Smooth muscle cell (in vitro differentiated cells): ENCODE data around the gene DRD3. TPM values are rescaled to one million over a fixed set of nuclear protein-coding genes. Genes with fewer than 3 reads are reported as not detected.

Source experiments
- DNase-seq: peaks from one replicate; lab custom pipeline; 2025; ENCODE audit not compliant: unreplicated experiment; lab: John Stamatoyannopoulos, UW
- H2AFZ ChIP-seq: fragments of 200-600 bp; sonication (generic); 2 replicates; pipeline ENCODE4 v1.6.0; 2016; ENCODE audit warnings: antibody characterized with exemption, low read depth, mild to moderate bottlenecking
- H3F3A ChIP-seq: fragments of 200-600 bp; sonication (generic); 2 replicates; pipeline ENCODE4 v1.6.0; 2017; ENCODE audit warnings: antibody characterized with exemption, low read depth
- H3K27ac ChIP-seq: fragments of 200-600 bp; sonication (generic); 2 replicates; pipeline ENCODE4 v1.5.1; 2016; ENCODE audit warnings: low read depth, mild to moderate bottlenecking
- H3K27me3 ChIP-seq: fragments of 200-600 bp; sonication (generic); 2 replicates; pipeline ENCODE4 v1.6.1; 2016; ENCODE audit warnings: low read depth, mild to moderate bottlenecking
- H3K36me3 ChIP-seq: fragments of 200-600 bp; sonication (generic); 2 replicates; pipeline ENCODE4 v1.5.1; 2016; ENCODE audit warnings: low read depth
- H3K4me1 ChIP-seq: fragments of 200-600 bp; sonication (generic); 2 replicates; pipeline ENCODE4 v1.5.1; 2016; ENCODE audit warnings: low read depth
- H3K4me2 ChIP-seq: fragments of 200-600 bp; sonication (generic); 2 replicates; pipeline ENCODE4 v1.6.0; 2016; ENCODE audit warnings: mild to moderate bottlenecking
- H3K4me3 ChIP-seq: fragments of 200-600 bp; sonication (generic); 2 replicates; pipeline ENCODE4 v1.5.1; 2016; ENCODE audit warnings: mild to moderate bottlenecking
- H3K79me2 ChIP-seq: fragments of 200-600 bp; sonication (generic); 2 replicates; pipeline ENCODE4 v1.6.0; 2016; ENCODE audit warnings: low read depth, mild to moderate bottlenecking
- H3K9ac ChIP-seq: fragments of 200-600 bp; sonication (generic); 2 replicates; pipeline ENCODE4 v1.6.0; 2016; ENCODE audit warnings: low read depth
- H3K9me3 ChIP-seq: fragments of 200-600 bp; sonication (generic); replicated peaks from 2 replicates; pipeline ENCODE4 v1.5.1; 2016; ENCODE audit warnings: low read depth
- H4K20me1 ChIP-seq: fragments of 200-600 bp; sonication (generic); 2 replicates; pipeline ENCODE4 v1.6.0; 2016; ENCODE audit warnings: low read depth
- CTCF ChIP-seq: fragments of 200-600 bp; sonication (generic); IDR thresholded peaks from 2 replicates; pipeline ENCODE4 v1.5.1; 2017; ENCODE audit warnings: borderline replicate concordance, mild to moderate bottlenecking, antibody characterized with exemption; ENCODE audit not compliant: insufficient read depth, poor library complexity, severe bottlenecking
- WGBS: methylation state at CpG from one replicate; pipeline ENCODE4 v1.1.7; 2016; ENCODE audit warnings: low lambda C conversion rate; 5-methylcytosine and 5-hydroxymethylcytosine counted together
- polyA plus RNA-seq: library from polyadenylated mRNA; unstranded; fragments of >200 nt; fragmentation: Nextera tagmentation; extraction: Ambion mirVana; gene quantifications from 2 replicates; pipeline ENCODE4 v1.2.1, GENCODE V29; 2016
- total RNA-seq: library from RNA; depleted of rRNA; stranded (reverse); fragments of >200 nt; gene quantifications from 2 replicates; pipeline ENCODE4 v1.2.3, GENCODE V29; 2014

DRD3 gene
- total and polyA plus RNA-seq, 2 experiments from 2014 or later = not detected

- Histone ChIP-seq H3K27ac (no peak overlapping the region), H2AFZ (no peak overlapping the region), H3K36me3 (peaks cover 10% of the 10 kb centered on the region), H3K4me1 (no peaks in the 10 kb centered on the region), H3K9me3 (no peaks in the 10 kb centered on the region), H3F3A (no peaks in the 10 kb centered on the region), H3K4me2 (no peak overlapping the region), H4K20me1 (no peaks in the 10 kb centered on the region), H3K27me3 (no peaks in the 10 kb centered on the region), H3K79me2 (no peaks in the 10 kb centered on the region), H3K4me3 (no peak overlapping the region), H3K9ac (no peak overlapping the region)
- WGBS = 82% methylated on average over 2 of the region's 2 CpGs
- DNase-seq = no peak
- TF ChIP-seq CTCF = no peak
Measured at GRCh38 chr3:114083112-114083511, 95.7 kb downstream of the DRD3 start.

- no peaks in the 10 kb centered on the region for H3K9me3 ChIP-seq
- no peak overlapping the region for H3K9ac ChIP-seq
- no peak overlapping the region for H2AFZ ChIP-seq
- no peak for TF ChIP-seq CTCF
- no peaks in the 10 kb centered on the region for H3K79me2 ChIP-seq
- no peaks in the 10 kb centered on the region for H4K20me1 ChIP-seq
- H3K36me3 ChIP-seq = peaks cover 23% of the 10 kb centered on the region
- no peaks in the 10 kb centered on the region for H3K4me1 ChIP-seq
- H3K4me2 ChIP-seq = no peak overlapping the region
- no peaks in the 10 kb centered on the region for H3K27me3 ChIP-seq
- no peaks in the 10 kb centered on the region for H3F3A ChIP-seq
- no peak overlapping the region for H3K4me3 ChIP-seq
- no peak for DNase-seq
- H3K27ac ChIP-seq = no peak overlapping the region
Measured at GRCh38 chr3:114081037-114081436, 97.8 kb downstream of the DRD3 start.

DNA sequence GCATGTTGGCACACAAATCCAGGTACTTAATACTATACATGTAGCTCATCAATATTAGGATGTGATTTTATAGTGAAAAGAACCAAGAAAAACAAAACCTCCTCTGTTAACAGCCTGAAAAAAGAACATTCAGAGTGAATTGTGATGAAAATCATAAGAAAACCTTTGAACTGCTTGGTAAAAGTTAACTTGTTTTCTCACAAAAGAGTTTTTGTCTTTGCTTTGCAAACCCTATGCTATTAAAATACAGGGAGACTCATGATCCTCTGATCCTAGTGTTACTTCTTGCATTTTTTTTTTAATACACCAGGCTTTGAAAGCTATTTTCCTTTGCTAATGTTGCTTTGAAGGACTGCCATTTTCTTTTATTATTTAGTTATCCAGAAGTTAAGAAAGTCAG, 98.7 kb downstream of the DRD3 start:
- Histone ChIP-seq H3K4me2 (no peak overlapping the region), H3K27ac (no peak overlapping the region), H3K36me3 (peaks cover 23% of the 10 kb centered on the region), H3F3A (no peaks in the 10 kb centered on the region), H3K9me3 (no peaks in the 10 kb centered on the region), H3K9ac (no peak overlapping the region), H3K79me2 (no peaks in the 10 kb centered on the region), H3K4me3 (no peak overlapping the region), H3K4me1 (no peaks in the 10 kb centered on the region), H2AFZ (no peak overlapping the region), H3K27me3 (no peaks in the 10 kb centered on the region), H4K20me1 (no peaks in the 10 kb centered on the region)
- DNase-seq = no peak
- TF ChIP-seq CTCF = no peak

- 91% methylated on average over 5 of the region's 5 CpGs for WGBS
- no peak overlapping the region for H3K4me3 ChIP-seq
- no peaks in the 10 kb centered on the region for H3F3A ChIP-seq
- H3K27me3 ChIP-seq = no peaks in the 10 kb centered on the region
- DNase-seq = no peak
- H2AFZ ChIP-seq = no peak overlapping the region
- H3K36me3 ChIP-seq = peaks cover 23% of the 10 kb centered on the region
- no peak overlapping the region for H3K4me2 ChIP-seq
- TF ChIP-seq CTCF = no peak
- H3K9me3 ChIP-seq = no peaks in the 10 kb centered on the region
- H3K27ac ChIP-seq = no peak overlapping the region
- no peaks in the 10 kb centered on the region for H4K20me1 ChIP-seq
- H3K9ac ChIP-seq = no peak overlapping the region
- H3K4me1 ChIP-seq = no peaks in the 10 kb centered on the region
- H3K79me2 ChIP-seq = no peaks in the 10 kb centered on the region
Measured at GRCh38 chr3:114079761-114080160, 99.1 kb downstream of the DRD3 start.
